Osteocyte (in vitro differentiated cells): ENCODE measurements around the gene TBK1. TPM values are rescaled to one million over a fixed set of nuclear protein-coding genes. Genes with fewer than 3 reads are reported as not detected.

Experiments
- DNase-seq: peaks from one replicate; pipeline ENCODE4 v3.0.0; 2021; ENCODE audit warnings: mixed read lengths; ENCODE audit not compliant: unreplicated experiment; ENCODE audit errors: extremely low spot score
- H3K27ac Mint-ChIP-seq: one replicate; pipeline ENCODE4 v1.8.0; 2021; ENCODE audit warnings: mild to moderate bottlenecking, mixed read lengths; ENCODE audit not compliant: unreplicated experiment
- H3K27me3 Mint-ChIP-seq: one replicate; pipeline ENCODE4 v1.8.0; 2021; ENCODE audit warnings: mixed read lengths; ENCODE audit not compliant: unreplicated experiment
- H3K36me3 Mint-ChIP-seq: one replicate; pipeline ENCODE4 v1.8.0; 2021; ENCODE audit warnings: mixed read lengths; ENCODE audit not compliant: unreplicated experiment
- H3K4me1 Mint-ChIP-seq: one replicate; pipeline ENCODE4 v1.8.0; 2021; ENCODE audit warnings: mixed read lengths; ENCODE audit not compliant: unreplicated experiment
- H3K4me3 Mint-ChIP-seq: one replicate; pipeline ENCODE4 v1.8.0; 2021; ENCODE audit warnings: mild to moderate bottlenecking, moderate library complexity, mixed read lengths; ENCODE audit not compliant: unreplicated experiment
- H3K9me3 Mint-ChIP-seq: one replicate; pipeline ENCODE4 v1.8.0; 2021; ENCODE audit warnings: mixed read lengths; ENCODE audit not compliant: unreplicated experiment
- total RNA-seq: library from RNA; stranded (reverse); gene quantifications from 2 replicates; pipeline ENCODE4 v1.2.1, GENCODE V29; 2021
- TF ChIP-seq, protein P1 (sequence below): fragments of 200-600 bp; sonication (generic); IDR thresholded peaks from 2 replicates; pipeline ENCODE4 v1.5.0; 2021; ENCODE audit warnings: antibody characterized with exemption, mild to moderate bottlenecking, moderate library complexity

TBK1 gene
- total RNA-seq, 1 donor from 2014 or later: 22.2 TPM

DNA sequence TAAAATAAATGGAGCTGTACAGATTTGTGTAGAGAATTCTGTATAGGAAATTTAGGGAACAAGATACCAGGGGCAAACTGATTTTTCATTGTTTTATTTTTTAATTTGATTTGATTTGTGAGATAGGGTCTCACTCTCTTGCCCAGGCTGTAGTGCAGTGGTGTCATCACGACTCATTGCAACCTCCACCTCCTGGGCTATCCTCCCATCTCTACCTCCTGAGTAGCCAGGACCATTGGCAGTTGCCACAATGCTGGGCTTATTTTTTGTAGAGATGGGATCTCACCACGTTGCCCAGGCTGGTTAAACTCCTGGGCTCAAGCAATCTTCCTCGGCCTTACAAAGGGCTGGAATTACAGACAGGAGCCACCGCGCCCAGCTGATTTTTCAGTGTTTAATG is 18.0 kb upstream of the TBK1 start:
- Mint-ChIP-seq H3K4me1 (peaks cover 4% of the 10 kb centered on the region), H3K4me3 (no peak overlapping the region), H3K27me3 (no peaks in the 10 kb centered on the region), H3K27ac (no peak overlapping the region), H3K36me3 (peaks cover 78% of the 10 kb centered on the region), H3K9me3 (no peaks in the 10 kb centered on the region)
- DNase-seq: no peak
- TF ChIP-seq, protein P1, sequence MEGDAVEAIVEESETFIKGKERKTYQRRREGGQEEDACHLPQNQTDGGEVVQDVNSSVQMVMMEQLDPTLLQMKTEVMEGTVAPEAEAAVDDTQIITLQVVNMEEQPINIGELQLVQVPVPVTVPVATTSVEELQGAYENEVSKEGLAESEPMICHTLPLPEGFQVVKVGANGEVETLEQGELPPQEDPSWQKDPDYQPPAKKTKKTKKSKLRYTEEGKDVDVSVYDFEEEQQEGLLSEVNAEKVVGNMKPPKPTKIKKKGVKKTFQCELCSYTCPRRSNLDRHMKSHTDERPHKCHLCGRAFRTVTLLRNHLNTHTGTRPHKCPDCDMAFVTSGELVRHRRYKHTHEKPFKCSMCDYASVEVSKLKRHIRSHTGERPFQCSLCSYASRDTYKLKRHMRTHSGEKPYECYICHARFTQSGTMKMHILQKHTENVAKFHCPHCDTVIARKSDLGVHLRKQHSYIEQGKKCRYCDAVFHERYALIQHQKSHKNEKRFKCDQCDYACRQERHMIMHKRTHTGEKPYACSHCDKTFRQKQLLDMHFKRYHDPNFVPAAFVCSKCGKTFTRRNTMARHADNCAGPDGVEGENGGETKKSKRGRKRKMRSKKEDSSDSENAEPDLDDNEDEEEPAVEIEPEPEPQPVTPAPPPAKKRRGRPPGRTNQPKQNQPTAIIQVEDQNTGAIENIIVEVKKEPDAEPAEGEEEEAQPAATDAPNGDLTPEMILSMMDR: no peak

DNA sequence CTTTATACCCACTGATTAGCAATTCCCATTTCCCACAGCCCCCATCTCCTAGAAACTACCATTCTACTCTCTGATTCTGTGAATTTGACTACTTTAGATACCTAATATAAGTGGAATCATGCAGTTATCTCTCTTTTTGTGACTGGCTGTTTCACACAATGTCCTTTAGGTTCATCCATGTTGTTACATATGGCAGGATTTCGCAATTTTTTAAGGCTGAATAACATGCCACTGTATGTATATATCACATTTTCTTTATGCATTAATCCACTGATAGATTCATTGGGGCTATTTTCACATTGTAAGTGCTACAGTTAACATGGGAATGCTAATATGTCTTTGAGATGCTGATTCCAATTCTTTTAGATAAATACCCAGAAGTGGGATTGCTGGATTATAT is 11.8 kb upstream of the TBK1 start:
- H3K4me1 Mint-ChIP-seq: no peaks in the 10 kb centered on the region
- H3K27ac Mint-ChIP-seq: no peak overlapping the region
- peaks cover 64% of the 10 kb centered on the region for H3K36me3 Mint-ChIP-seq
- no peaks in the 10 kb centered on the region for H3K9me3 Mint-ChIP-seq
- no peak for DNase-seq
- no peak overlapping the region for H3K4me3 Mint-ChIP-seq
- H3K27me3 Mint-ChIP-seq: no peaks in the 10 kb centered on the region
- TF ChIP-seq, protein P1: no peak

DNA sequence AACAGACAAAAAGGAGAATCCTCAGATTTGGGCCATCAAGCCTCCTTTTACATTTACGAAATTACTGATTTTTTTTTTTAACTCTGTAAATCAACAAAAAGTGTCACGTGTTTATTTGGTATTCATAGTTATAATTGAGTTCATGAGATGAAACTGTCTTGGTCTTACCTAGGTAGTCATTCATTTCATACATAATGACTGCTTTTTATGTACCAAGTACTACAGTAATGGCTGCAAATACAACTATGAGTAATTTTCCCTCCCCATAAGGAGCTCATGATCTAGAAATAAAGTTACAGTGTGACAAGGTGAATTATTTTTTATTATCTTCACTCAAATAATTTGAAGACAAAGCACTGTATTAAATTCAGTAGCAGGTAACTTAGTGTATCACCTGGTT is 6.4 kb upstream of the TBK1 start:
- TF ChIP-seq, protein P1: no peak
- no peaks in the 10 kb centered on the region for H3K9me3 Mint-ChIP-seq
- peaks cover 7% of the 10 kb centered on the region for H3K4me1 Mint-ChIP-seq
- no peak for DNase-seq
- H3K27me3 Mint-ChIP-seq: no peaks in the 10 kb centered on the region
- no peak overlapping the region for H3K4me3 Mint-ChIP-seq
- no peak overlapping the region for H3K27ac Mint-ChIP-seq
- H3K36me3 Mint-ChIP-seq: peaks cover 58% of the 10 kb centered on the region

DNA sequence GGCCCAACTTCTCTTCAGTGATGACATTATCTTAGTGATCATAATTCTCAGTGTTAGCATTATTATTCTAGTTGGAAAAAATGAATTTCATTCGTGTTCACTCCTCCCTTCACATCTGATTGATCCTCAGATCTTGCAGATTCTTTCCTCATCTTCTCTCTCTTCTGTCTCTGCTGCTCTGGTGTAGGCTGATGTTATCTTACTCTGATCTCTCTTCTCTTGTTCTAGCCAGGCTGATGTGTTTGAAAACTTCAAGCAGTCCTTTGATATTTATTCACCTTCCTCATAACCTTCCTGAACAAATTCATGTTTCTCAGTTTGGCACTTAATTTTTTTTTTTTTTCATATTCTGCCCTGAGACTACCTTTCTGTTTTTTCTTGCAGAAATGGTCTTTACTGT is 5.6 kb upstream of the TBK1 start:
- H3K4me3 Mint-ChIP-seq: no peak overlapping the region
- no peaks in the 10 kb centered on the region for H3K27me3 Mint-ChIP-seq
- H3K27ac Mint-ChIP-seq: no peak overlapping the region
- no peak for DNase-seq
- peaks cover 15% of the 10 kb centered on the region for H3K4me1 Mint-ChIP-seq
- TF ChIP-seq, protein P1: no peak
- no peaks in the 10 kb centered on the region for H3K9me3 Mint-ChIP-seq
- H3K36me3 Mint-ChIP-seq: peaks cover 53% of the 10 kb centered on the region

DNA sequence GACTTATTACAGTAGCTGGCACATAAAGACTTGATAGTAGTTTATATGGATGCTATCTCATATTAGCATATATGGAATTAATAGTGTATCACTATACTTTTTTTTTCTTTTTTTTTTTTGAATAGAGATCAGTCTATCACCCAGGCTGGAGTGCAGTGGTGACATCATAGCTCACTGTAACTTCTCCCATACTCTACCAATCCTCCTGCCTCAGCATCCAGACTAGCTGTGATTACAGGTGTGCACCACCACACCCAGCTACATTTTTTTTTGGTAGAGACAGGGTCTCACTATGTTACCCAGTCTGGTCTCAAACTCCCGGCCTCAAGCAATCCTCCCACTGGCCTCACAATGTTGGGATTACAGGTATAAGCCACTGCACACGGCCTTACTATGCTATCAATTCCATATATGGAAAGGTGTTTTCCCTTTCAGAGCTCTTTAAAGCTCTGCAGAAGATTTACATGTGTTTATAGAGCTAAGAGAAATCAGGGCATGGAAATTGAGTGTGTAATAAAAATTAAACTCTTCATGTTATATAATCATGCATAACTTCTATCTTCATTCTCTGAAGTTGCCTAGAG is 1.8 kb upstream of the TBK1 start:
- peak overlapping the region; percentile 24 for H3K27ac Mint-ChIP-seq
- no peaks in the 10 kb centered on the region for H3K9me3 Mint-ChIP-seq
- no peak overlapping the region for H3K4me3 Mint-ChIP-seq

More for the DNA sequence above, 1.8 kb upstream of the TBK1 start:
- no peak for DNase-seq
- Mint-ChIP-seq H3K27me3 (no peaks in the 10 kb centered on the region), H3K36me3 (peaks cover 29% of the 10 kb centered on the region), H3K4me1 (peaks cover 30% of the 10 kb centered on the region)
- TF ChIP-seq, protein P1: no peak
